ENCODE results near the gene COL13A1.

Gene COL13A1

DNA sequence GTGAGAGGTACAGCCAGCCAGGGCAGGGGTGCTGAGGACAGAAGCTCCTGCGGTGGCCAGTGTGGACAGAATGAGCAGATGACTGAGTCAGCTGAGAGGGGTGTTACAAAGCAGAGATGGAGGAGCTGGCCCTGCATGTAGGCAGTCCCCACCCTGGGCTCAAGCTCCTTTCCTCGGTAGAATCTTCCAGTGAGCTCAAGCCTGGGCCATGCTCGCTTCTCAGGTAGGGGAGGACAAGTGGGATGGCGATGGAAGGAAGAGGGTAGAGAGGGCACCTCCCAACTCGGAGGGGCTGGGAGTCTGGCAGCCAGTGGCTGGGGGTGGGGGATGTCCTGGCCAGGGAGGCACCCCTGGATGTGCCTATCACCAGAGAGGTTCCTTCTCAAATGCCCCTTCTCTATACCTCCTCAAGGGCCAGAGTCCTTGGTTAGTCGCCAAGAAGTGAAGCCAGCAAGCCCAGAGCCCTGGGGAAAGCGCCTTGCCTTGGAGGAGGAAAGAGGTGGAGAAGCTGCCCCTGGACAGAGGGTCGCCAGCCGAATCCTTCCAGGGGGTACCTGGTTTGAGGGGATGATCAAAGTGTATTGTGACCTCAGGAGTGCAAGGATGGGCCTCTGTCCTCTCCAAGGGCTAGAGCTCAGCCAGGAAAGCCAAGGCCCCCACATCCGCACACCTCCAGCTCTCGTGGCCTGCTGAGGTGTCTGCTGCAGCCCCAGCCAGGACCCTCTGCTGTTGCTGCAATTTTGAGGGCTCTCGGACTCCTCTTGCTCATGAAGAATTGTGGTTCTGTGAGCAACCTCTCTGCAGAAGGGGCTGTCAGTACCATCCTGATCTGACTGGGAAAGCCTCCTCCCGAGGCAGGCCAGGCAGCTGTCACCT is 162.4 kb downstream of the COL13A1 start:
- no peak for DNase-seq (ENCODE audit: low read depth in 2 of 2)

DNA sequence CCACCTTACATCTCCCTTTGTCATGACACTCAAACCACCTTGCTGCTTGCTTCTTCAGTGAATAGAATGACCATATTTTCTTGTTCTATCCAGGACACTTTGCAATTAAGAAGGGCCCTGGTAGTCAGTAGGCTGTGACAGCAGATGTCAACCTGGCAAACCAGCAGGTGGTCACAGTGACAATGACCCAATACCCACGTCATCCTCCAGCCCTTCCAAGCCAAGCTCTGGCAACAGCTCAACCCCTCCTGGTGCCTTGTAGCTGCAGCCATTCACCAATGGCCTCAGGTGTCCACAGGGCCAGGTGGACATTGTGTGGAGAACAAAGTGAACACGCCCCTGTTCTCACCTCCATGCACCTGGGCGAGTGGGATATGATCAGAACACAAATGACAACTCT is 163.4 kb downstream of the COL13A1 start:
- no peak for DNase-seq (ENCODE audit: low read depth in 2 of 2)

DNA sequence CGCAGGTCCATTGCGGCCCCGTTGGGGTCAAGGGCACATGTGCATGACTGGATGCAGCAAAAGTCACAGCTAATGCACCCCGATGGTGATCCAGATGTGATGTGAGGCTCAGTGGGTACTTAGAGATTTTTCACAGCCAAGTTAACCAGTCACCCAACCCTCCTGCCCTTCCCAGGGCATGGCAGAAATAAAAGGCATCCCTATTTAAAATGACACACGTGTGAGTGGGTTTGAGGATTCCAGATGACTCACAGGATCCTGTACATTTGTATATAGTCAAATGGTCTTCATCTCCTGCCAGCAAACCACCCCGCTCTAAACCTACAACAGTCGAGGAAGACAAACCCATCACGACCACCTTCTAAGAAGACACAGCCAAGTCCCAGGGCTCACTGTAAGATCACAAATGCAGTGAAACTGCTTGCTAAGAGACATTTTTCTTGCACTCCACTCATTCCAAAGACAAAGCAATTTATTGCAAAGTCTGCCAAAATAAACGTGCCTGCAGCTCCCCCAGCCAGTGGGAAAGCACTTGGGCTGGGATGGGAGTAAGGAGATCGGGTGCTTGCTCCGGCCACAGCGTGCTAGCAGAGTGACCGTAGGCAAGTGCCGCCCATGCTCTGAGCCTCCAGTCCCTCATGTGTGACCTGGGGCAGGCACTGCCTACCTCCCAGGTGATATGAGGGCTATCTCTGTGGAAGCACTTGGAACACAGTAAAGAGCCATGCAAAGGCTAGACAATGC is 164.4 kb downstream of the COL13A1 start:
- DNase-seq (ENCODE audit: low read depth in 2 of 2): no peak

DNA sequence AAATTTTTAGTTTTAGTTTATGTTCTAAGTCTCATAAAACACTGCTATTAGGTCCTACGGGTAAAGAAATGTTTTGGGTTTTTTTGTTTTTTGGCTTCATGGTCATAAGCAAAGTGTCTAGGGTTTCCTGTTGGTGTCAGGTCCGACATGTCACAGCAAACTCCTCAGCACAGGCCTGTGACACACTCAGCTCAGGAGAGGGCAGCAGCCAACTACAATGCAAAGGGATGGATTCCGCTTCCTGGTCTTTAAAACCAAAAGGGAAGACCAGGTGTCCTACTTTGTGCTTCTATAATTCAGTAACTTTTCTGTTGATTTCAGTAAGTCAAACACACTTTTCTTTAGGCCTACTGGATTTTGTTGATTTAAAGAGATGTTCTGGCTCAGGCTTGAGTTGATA is 167.1 kb downstream of the COL13A1 start:
- no peak for DNase-seq (ENCODE audit: low read depth in 2 of 2)

DNA sequence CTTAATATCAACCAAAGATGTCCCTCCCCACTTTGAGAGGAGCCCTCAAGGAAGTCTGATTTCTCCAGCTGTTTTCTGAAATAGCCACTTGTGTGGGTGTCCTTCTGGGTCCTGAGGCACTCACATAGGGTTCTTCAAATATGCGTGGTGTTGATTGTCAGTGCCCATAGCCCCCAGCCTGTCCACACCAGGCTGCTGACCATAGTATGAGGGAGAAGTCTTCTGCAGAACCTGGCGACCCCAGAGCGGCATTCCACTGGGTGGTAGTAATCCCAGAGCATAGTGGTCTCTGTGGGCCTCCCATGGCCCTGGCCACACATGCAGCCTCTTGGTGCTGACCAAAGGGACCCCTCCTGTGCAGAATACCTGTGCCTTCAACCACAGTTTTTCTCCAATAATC is 168.3 kb downstream of the COL13A1 start:
- no peak for DNase-seq (ENCODE audit: low read depth in 2 of 2)

DNA sequence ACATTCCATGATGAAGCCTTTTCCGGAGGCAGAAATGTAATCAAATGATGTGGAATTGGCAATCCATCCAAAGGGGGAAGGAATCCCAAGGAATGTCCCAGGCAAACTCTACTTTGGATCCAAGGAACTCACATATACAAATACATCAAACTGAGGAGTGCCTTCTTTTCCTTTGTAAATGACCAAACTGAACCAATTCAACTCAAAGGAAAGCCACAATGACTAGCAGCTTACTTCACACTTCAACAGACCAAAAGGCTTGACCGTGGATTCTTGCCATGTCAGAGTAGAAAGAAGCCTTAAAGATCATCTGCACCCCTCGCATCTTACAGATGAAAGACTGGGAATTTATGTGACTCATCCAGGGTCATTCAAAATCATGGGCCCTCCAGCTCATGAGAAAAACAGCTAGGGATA is 171.3 kb downstream of the COL13A1 start:
- no peak for DNase-seq (ENCODE audit: low read depth in 2 of 2)

DNA sequence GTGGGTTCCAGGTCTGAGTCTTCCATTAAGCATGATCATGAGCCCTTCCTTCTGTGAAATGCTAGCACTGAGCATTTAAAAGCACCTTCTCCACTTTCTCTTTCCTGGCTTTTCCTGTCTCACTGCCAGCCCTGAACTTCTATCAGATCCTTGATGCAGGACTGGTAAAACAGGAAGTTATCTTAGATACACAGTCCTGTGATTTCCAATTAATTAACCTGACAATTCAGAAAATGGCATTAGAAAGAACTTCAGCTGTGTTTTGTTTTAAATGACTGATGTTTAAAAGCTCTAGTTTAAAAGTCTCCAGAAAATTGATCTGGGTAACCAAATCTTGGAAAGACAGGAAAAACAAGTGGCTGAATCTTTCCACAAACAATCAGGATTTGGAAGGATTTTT is 172.0 kb downstream of the COL13A1 start:
- no peak for DNase-seq (ENCODE audit: low read depth in 2 of 2)

DNA sequence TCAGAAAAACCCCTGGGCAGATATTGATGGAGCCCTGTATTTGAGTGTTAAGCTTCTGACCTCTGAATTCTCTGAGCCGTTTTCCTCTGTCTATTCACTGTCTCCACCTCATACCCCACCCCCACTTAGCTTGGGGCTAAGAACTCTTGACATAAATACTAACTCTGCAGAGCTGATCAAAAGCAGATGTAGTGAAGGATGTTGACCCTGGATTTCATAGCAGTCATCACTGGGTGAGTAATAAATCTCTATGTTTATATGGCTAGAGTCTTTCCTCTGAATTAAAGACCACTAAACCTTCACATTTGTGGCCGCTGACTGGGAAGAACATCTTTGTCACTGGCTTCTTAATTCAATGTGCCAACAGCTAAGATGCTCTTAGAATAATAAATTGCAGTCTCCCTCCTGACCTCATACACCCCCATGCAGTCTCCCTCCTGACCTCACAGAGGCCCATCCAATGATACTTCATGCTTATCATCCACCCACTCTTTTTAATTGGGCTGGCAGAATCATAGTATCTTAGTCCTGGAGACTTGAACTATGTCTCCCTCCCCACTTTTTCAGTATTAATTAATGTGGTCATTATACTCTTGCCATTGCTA is 172.9 kb downstream of the COL13A1 start:
- DNase-seq (ENCODE audit: low read depth in 2 of 2): no peak

DNA sequence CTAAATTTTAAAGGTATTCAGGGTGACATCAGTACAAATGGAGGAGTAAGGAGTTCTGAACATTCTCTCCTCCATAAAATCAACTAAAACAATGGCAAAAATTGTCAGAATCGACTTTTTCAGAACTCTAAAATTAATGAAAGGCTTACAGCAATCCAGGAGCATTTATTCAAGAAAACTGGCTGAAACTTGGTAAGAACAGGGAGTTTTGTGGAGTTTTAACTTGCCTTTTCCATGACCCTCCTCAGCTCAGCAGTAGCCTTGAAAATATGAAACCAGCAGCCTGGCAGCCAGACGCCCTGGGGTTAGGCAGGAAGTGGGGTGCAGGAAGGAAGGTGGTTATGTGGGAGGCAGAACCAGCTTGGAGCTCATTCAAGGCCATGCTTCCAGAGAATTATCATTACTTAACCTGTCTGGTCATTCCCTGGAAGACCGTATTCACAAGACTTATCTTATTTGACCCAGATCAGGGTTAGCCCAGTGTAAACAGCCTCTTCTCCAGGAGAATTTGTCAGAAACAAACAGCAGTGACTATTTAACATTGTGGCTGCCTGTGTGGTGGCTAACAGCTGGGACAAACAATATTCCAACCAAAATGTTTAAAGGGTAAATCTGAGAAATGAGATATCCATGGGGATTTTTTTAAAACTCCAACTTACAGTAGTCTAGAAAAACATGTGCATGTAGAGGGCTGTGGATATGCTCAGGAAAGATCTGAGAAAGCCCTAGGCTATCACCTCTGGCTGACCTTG is 175.3 kb downstream of the COL13A1 start:
- DNase-seq (ENCODE audit: low read depth in 2 of 2): no peak

DNA sequence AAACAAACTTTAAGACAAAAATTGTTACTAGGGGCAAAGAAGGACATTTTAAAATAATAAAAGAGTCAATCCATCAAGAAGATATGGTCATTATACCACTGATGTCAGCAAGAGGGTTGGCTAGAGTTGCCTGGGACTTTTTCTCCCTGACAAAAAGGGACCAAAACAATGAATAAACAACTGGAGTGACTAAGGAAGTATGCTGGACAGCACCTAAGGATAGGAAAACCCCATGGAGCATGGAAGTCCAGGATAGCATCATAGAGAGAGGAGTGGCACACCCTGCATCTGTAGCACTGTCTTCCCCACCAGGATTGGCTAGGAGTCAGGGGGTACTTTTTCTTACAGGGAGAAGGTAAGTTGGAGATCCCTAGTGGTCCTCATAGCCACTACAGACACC is 177.5 kb downstream of the COL13A1 start:
- DNase-seq (ENCODE audit: low read depth in 2 of 2): no peak

DNA sequence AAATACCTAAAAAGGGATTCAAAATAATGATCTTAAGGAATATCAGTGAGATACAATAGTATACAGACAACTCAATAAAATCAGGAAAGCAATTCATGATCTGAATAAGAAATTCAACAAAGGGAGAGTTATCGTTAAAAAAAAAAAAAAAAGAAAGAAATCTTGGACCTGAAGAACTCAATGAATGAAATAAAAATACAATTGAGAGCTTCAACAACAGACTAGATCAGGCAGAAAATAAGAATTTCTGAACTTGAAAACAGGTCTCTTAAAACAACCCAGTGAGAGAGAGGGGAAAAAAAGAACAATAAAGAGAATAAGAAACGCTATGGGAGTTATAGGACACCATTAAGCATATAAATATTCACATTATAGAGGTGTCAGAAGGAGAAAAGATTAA is 179.0 kb downstream of the COL13A1 start:
- DNase-seq (ENCODE audit: low read depth in 2 of 2): no peak

DNA sequence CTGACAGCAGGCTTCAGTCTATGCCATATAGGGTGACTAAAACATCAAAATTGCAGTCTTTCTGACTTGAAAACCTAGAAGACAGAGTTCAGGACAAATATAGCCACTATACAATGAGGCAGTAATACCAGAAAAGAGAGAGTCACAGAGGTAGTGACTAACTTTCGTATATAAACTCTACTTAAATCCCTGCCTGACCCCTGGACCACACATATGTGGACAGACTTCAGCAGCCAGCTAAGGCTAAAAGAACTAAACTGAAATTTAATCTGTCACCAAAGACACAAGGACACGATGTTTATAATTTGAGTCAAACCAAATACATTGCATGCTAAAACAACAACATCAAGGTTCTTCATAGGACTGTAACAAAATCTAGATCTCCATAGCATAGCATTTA is 186.4 kb downstream of the COL13A1 start:
- DNase-seq (ENCODE audit: low read depth in 2 of 2): no peak

DNA sequence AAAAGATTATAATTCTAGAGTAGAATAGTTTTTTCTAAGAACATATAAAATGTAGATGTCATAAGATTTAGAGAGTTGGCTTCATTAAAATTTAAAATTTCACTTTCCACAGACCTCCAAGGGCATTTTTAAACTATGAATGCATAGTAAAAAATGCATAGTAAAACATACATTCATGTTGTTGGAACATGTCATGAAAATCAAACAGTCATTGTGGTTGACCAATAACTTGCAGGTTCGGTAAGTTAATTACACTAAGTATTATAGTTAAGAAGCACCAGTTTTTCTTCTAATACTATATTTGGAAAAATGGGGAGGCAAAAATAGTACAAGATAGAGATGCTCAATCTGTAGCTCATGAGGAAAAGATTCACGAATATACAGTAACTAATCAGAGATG is 189.4 kb downstream of the COL13A1 start:
- no peak for DNase-seq (ENCODE audit: low read depth in 2 of 2)

DNA sequence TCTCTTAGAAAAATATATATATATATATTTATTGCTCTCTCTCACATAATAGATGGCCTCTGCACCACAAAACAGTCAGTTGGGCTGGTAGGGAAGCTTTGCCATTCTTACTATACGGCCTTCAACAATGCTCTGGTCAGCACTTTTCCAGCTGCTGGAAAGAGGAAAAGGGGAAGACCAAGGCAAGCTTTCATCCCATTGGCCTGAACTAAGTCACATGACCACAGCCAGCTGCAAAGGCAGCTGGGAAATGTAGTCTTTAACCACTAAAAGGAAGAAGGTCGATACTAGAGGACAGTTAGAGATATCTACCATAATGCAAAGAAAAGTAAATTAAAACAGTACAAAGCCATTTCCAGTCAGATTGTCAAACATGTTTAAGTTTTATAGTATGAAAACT is 192.6 kb downstream of the COL13A1 start:
- no peak for DNase-seq (ENCODE audit: low read depth in 2 of 2)

DNA sequence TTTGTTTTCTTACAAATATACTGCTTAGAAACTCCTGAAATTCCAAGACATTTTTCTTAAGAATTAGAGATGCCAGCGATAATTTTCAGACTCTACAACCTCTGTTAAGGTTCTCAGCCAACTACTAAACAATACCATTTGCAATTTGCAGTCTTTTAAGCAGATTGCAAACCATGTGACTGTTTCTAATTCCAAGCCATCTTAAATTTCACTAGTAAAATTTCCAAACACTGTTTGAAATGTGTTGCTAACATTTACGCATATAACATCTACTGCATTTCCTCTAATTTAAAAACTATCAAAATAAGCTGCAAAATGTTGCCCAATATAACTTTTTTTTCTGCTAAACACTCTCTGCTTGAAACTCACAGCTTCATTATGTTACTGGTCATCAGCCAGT is 194.9 kb downstream of the COL13A1 start:
- DNase-seq (ENCODE audit: low read depth in 2 of 2): no peak

DNA sequence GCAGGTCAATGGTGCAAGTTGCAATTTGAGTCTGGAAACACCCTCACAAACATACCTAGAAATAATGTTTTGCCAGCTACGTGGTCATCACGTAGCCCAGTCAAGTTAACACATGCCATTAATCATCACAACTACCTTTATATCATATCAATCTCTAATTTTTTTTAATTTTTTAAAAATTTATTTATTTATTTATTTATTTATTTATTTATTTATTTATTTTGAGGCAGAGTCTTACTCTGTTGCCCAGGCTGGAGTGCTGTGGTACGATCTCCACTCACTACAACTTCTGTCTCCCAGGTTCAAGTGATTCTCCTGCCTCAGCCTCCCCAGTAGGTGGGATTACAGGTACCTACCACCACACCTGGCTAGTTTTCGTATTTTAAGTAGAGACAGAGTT is 198.6 kb downstream of the COL13A1 start:
- DNase-seq (ENCODE audit: low read depth in 2 of 2): no peak

DNA sequence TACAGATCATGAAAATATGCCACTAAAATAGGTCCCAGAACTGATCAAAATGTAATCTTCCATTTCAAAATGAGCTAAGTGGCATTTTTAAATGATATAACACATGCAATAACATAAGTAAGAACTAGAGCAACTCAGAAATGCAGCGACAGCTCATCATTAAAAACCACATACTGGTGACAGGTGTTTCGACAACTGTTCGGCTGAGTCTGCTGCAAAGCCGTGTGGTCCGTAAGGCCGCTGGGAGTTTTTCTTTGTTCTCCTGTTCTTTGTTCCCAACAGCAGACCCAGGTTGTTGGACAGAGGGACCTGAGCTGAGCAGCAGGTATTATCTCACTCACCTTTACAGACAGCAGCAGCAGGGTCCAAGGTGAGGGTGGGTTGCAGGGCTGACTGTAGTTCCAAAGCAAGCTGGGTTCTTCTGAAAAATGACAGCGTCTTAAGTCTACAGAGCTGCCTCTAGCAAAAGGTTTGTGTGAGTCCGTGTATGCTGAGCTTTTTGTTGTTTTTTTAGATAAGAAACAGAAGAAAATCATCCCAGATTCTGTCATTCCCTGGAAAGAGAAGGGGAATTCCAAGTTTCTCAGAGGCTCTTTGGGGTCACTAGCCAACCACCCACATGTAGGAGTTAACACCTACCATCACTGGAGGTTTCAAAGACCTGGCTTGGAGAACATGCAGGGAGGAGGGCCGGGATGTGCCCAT is 205.6 kb downstream of the COL13A1 start:
- DNase-seq (ENCODE audit: low read depth in 2 of 2): no peak

Measured in activated CD4-positive, alpha-beta T cell treated with anti-CD3 and anti-CD28 coated beads for 24 hours (primary cell).